GM18907 (cell line): ENCODE measurements around the gene ST3GAL5.

ENCODE experiments used
- ATAC-seq: cut with Tn5 transposase; IDR thresholded peaks from one replicate; pipeline ENCODE4 v1.9.1; 2021; ENCODE audit warnings: mild to moderate bottlenecking, moderate library complexity; ENCODE audit not compliant: unreplicated experiment

ST3GAL5 gene

GRCh38 chr2:85793584-85793983, 95.2 kb downstream of the ST3GAL5 start:
- no peak for ATAC-seq

- ATAC-seq: no peak
These were observed 95.9 kb downstream of the ST3GAL5 start for GRCh38 chr2:85792783-85793441.

- ATAC-seq: no peak
These were observed 96.9 kb downstream of the ST3GAL5 start for GRCh38 chr2:85791704-85792565.

- no peak for ATAC-seq
These were observed 98.1 kb downstream of the ST3GAL5 start for GRCh38 chr2:85790499-85791188.

DNA sequence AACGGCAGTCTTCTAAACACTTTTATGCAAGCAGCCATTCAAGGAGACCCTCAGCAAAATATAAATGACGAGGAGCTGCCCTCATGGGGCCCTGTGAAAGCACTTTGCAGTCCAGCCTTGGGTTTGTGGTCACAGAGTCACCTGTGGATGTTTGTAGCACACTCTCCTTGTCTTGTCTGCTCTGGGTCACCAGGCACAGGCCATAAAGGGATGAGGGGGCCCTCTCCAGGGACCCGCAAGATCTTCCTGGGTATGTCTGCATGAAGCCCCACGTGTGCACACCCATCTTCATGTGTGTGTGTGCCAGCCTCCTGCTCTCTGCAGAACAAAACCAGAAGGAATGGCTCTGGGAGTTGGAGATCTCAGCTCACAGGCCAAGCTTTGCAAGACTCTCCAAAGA, 98.8 kb downstream of the ST3GAL5 start:
- ATAC-seq: no peak

GRCh38 chr2:85789271-85789670, 99.5 kb downstream of the ST3GAL5 start:
- no peak for ATAC-seq

- no peak for ATAC-seq
These were observed 100.2 kb downstream of the ST3GAL5 start for GRCh38 chr2:85788603-85789002.

DNA sequence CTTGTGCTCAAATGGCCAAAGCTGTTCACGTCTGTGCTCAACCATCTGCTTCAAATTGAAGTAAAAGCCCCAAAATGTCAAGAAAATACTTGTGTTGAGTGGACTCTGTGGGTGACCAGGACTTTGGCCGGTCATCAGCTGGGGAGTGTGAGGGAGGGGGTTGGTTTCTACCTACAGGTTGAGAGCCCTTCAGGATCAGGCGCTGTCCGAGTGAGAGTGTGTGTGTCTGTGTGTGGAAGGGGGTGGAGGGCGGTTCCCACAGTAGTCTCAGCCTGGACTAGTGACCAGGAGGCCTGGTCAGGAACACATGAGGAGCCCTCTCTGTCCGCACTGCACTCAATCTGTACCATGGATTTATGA, 100.8 kb downstream of the ST3GAL5 start:
- ATAC-seq: no peak

DNA sequence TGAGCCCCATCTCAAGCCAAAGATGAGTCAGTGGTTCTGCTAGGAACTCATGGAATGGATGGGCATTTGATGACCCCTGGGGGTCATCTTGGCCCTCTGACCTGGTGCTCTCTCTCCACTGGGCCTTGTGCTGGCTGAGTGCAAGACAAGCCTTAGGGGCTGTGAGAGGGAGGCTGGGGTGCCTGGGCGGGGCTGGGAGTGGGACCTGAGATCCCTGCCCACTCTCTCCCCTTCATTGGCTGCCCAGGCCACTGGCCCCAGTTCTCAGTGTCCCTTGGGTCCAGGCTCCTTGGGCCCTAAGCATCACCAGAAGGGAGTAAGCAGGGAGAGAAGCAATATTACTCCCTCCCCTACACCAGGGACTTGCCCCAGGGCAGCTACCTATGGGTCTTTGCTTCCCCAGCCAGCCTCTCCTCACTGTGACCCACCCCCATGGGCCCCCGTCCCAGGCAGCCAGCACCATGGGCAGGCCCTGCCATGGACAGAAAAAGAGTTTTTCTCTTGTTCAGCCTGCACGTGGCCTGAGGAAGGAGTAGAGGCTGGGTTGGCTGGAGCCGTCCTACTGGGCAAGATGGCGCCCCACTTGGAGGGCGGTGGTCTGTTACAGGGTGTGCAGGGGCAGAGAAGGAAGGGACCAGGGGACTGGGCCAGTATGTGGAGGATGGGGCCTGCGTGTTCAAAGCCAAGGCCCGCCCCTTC, 101.4 kb downstream of the ST3GAL5 start:
- ATAC-seq: no peak
